D721Med (cell line): Measurements from ENCODE around the gene DGKD.

ENCODE experiments used
- DNase-seq: peaks from one replicate; pipeline ENCODE4 v3.0.0; 2011; ENCODE audit warnings: low spot score; ENCODE audit not compliant: insufficient read length
- FAIRE-seq: peaks from 2 replicates; lab custom pipeline; 2011; peaks lifted over from hg19 to GRCh38; lab: Jason Lieb, UNC
- TF ChIP-seq, protein P1 (sequence below): IDR thresholded peaks from 2 replicates; pipeline ENCODE4 v1.5.1; 2012; ENCODE audit warnings: mild to moderate bottlenecking, control low read depth; ENCODE audit not compliant: insufficient read depth; ENCODE audit errors: missing control alignments

DGKD gene

GRCh38 chr2:233459426-233459825 is 105.1 kb downstream of the DGKD start:
- no peak for FAIRE-seq
- DNase-seq: no peak
- TF ChIP-seq, protein P1, sequence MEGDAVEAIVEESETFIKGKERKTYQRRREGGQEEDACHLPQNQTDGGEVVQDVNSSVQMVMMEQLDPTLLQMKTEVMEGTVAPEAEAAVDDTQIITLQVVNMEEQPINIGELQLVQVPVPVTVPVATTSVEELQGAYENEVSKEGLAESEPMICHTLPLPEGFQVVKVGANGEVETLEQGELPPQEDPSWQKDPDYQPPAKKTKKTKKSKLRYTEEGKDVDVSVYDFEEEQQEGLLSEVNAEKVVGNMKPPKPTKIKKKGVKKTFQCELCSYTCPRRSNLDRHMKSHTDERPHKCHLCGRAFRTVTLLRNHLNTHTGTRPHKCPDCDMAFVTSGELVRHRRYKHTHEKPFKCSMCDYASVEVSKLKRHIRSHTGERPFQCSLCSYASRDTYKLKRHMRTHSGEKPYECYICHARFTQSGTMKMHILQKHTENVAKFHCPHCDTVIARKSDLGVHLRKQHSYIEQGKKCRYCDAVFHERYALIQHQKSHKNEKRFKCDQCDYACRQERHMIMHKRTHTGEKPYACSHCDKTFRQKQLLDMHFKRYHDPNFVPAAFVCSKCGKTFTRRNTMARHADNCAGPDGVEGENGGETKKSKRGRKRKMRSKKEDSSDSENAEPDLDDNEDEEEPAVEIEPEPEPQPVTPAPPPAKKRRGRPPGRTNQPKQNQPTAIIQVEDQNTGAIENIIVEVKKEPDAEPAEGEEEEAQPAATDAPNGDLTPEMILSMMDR: no peak

DNA sequence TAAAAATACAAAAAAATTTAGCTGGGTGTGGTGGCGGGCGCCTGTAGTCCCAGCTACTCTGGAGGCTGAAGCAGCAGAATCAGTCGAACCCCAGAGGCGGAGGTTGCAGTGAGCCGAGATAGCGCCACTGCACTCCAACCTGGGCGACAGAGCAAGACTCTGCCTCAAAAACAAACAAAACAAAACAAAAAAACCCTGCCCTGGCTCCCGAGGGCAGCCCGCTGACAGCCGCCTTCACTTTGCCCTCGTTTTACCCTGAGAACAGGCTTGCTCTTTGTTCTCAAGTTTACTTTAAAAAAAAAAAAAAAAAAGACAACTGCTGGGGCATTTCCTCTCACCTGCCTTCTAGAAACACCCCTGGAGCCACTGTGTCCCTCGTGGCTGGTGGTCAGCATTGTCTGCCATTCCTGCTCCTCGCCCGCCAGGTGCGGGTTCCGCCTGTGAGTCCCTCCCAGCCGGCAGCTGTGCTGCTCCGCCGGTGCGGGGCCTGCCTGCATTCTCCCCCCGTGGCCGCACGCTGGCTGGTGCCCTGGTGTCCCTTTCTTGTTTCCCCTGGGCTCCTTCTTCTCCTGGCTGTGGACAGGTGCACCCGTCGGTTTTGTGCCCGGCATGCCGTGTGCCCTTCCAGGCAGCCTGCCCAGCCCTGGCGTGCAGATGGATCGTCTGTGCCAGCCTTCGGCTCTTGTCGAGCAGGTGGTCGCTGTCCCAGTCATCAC is 106.6 kb downstream of the DGKD start:
- TF ChIP-seq, protein P1: no peak

GRCh38 chr2:233461481-233461891 is 107.2 kb downstream of the DGKD start:
- FAIRE-seq: no peak
- no peak for DNase-seq
- TF ChIP-seq, protein P1: no peak

More for the DNA sequence above, 106.6 kb downstream of the DGKD start:
- DNase-seq: no peak
- no peak for FAIRE-seq

GRCh38 chr2:233462202-233462785 is 108.0 kb downstream of the DGKD start:
- TF ChIP-seq, protein P1: no peak
- FAIRE-seq (no peak), DNase-seq (no peak)

- TF ChIP-seq, protein P1: no peak
- FAIRE-seq (no peak), DNase-seq (no peak)
Measured at GRCh38 chr2:233462826-233463470, 108.7 kb downstream of the DGKD start.

- FAIRE-seq (no peak), DNase-seq (no peak)
- TF ChIP-seq, protein P1: no peak
Measured at GRCh38 chr2:233463586-233463985, 109.3 kb downstream of the DGKD start.
